Stimulated activated CD4-positive, alpha-beta T cell treated with anti-CD3 and anti-CD28 coated beads, Interleukin-15, amount 100 ng/mL, for 48 hours (primary cell): ENCODE measurements around the gene PLA2G4B.

Source experiments
- DNase-seq, 2 donors: peaks; one replicate each; pipeline ENCODE4 v3.0.0-alpha.2; 2020; ENCODE audit warnings: low read depth in 2 of 2

PLA2G4B gene

GRCh38 chr15:41806291-41807181, 32.1 kb upstream of the PLA2G4B start:
- DNase-seq, result no peak

- no peak for DNase-seq
These were observed 29.5 kb upstream of the PLA2G4B start for GRCh38 chr15:41809121-41809520.

- no peak for DNase-seq
These were observed 29.0 kb upstream of the PLA2G4B start for GRCh38 chr15:41809526-41810220.

- no peak for DNase-seq
These were observed 27.8 kb upstream of the PLA2G4B start for GRCh38 chr15:41810651-41811431.

- DNase-seq, result peak; percentile 56 to 67
These were observed 27.0 kb upstream of the PLA2G4B start for GRCh38 chr15:41811432-41812195.

- DNase-seq, result no peak
These were observed 25.7 kb upstream of the PLA2G4B start for GRCh38 chr15:41812820-41813375.

GRCh38 chr15:41813426-41813825, 25.2 kb upstream of the PLA2G4B start:
- no peak for DNase-seq

- no peak for DNase-seq
These were observed 24.1 kb upstream of the PLA2G4B start for GRCh38 chr15:41814534-41814933.

GRCh38 chr15:41816788-41817187, 21.9 kb upstream of the PLA2G4B start:
- DNase-seq, result no peak

- DNase-seq, result no peak
These were observed 21.3 kb upstream of the PLA2G4B start for GRCh38 chr15:41817327-41817726.

GRCh38 chr15:41817781-41818180, 20.9 kb upstream of the PLA2G4B start:
- DNase-seq, result no peak

GRCh38 chr15:41819455-41820050, 19.1 kb upstream of the PLA2G4B start:
- DNase-seq, result no peak

- DNase-seq, result no peak
These were observed 17.7 kb upstream of the PLA2G4B start for GRCh38 chr15:41820791-41821423.

- no peak for DNase-seq
These were observed 16.8 kb upstream of the PLA2G4B start for GRCh38 chr15:41821831-41822230.

- no peak for DNase-seq
These were observed 16.2 kb upstream of the PLA2G4B start for GRCh38 chr15:41822471-41822870.

GRCh38 chr15:41822957-41823356, 15.7 kb upstream of the PLA2G4B start:
- DNase-seq, result no peak

GRCh38 chr15:41823502-41823901, 15.1 kb upstream of the PLA2G4B start:
- DNase-seq, result no peak

GRCh38 chr15:41824062-41824745, 14.4 kb upstream of the PLA2G4B start:
- no peak for DNase-seq

GRCh38 chr15:41825145-41825544, 13.5 kb upstream of the PLA2G4B start:
- DNase-seq, result no peak
